ENCODE measurements around the gene ATP13A4.

GRCh38 chr3:193403307-193403706, 151.4 kb downstream of the ATP13A4 start:
- no peak for TF ChIP-seq CTCF (conservative IDR thresholded peaks at IDR 0.05; ENCODE audit: low read length)
- no peak for TF ChIP-seq EZH2phosphoT487 (IDR thresholded peaks at IDR 0.05; ENCODE audit: borderline replicate concordance, low read depth, low read length)
